GM12878 (cell line): Measurements from ENCODE around the gene MYH9.

Experiments
- CBX5 ChIP-seq: sonication (generic); IDR thresholded peaks from 2 replicates; pipeline ENCODE4 v1.6.1; 2016; ENCODE audit warnings: low read depth, moderate library complexity, mild to moderate bottlenecking, inconsistent platforms
- POLR2A ChIP-seq: IDR thresholded peaks from 2 replicates; pipeline ENCODE4 v1.6.1; 2011; ENCODE audit warnings: low read depth, mild to moderate bottlenecking, low read length
- TF ChIP-seq, protein P1 (sequence below), 3 experiments: IDR thresholded peaks in 2 of 3; conservative IDR thresholded peaks in 1 of 3; 2 replicates each; pipeline ENCODE4 v1.5.1; 2011; ENCODE audit warnings: low read depth in 3 of 3, low read length in 3 of 3, mild to moderate bottlenecking in 3 of 3, control low read depth in 2 of 3, moderate library complexity in 2 of 3, inconsistent platforms in 1 of 3, mixed read lengths in 1 of 3; ENCODE audit not compliant: control insufficient read depth in 2 of 3, insufficient read depth in 1 of 3; ENCODE audit errors: extremely low read depth in 1 of 3
- TF ChIP-seq, protein P2 (sequence below): fragments of 450-650 bp; IDR thresholded peaks from 2 replicates; pipeline ENCODE4 v1.6.1; 2017; ENCODE audit warnings: low read depth, mild to moderate bottlenecking, moderate library complexity

DNA sequence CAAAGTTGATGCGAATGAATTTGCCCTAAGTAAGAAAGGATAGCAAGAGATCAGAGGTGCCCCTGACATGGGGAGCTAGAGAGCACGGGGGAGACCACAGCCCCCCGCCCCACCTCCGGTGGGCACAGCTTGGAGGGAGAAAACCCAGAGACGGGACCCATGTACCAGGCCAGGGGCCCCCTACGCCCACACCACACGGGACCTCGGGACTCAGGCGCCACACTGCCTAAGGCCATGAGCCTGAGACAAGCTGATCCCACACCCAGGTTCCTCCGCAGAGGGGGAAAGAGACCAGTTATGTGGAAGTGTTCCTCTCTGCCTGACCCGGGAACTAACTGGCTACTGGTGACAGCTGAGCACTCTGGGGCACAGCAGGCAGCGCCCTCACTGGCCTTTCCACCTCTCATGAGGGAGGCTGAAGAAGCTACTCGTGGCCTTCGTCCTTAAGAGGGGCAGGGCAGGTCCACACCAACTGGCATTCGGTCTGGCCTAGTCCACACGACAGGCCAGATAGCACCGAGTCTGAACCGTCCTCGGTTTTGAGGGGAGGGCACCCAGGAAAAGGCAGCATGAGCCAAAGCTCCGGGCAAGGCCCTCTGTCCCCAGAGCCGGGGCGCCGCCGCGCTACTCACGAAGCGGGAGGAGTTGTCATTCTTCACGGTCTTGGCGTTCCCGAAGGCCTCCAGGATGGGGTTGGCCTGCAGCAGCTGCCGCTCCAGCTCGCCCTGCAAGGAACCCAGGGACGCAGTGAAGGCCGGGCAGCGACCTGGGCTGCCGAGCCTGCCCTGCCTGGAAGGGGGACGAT, 65.8 kb downstream of the MYH9 start:
- peak; percentile 59; the same call in 1 of the 2 replicates for TF ChIP-seq POLR2A
- no peak for TF ChIP-seq CBX5
- TF ChIP-seq, protein P1, sequence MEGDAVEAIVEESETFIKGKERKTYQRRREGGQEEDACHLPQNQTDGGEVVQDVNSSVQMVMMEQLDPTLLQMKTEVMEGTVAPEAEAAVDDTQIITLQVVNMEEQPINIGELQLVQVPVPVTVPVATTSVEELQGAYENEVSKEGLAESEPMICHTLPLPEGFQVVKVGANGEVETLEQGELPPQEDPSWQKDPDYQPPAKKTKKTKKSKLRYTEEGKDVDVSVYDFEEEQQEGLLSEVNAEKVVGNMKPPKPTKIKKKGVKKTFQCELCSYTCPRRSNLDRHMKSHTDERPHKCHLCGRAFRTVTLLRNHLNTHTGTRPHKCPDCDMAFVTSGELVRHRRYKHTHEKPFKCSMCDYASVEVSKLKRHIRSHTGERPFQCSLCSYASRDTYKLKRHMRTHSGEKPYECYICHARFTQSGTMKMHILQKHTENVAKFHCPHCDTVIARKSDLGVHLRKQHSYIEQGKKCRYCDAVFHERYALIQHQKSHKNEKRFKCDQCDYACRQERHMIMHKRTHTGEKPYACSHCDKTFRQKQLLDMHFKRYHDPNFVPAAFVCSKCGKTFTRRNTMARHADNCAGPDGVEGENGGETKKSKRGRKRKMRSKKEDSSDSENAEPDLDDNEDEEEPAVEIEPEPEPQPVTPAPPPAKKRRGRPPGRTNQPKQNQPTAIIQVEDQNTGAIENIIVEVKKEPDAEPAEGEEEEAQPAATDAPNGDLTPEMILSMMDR (IDR thresholded peaks at IDR 0.05 in 2 of 3, conservative IDR thresholded peaks at IDR 0.05 in 1 of 3; ENCODE audit: control insufficient read depth in 2 of 3, extremely low read depth in 1 of 3, insufficient read depth in 1 of 3, low read depth in 3 of 3, low read length in 3 of 3): no peak
- TF ChIP-seq, protein P2, sequence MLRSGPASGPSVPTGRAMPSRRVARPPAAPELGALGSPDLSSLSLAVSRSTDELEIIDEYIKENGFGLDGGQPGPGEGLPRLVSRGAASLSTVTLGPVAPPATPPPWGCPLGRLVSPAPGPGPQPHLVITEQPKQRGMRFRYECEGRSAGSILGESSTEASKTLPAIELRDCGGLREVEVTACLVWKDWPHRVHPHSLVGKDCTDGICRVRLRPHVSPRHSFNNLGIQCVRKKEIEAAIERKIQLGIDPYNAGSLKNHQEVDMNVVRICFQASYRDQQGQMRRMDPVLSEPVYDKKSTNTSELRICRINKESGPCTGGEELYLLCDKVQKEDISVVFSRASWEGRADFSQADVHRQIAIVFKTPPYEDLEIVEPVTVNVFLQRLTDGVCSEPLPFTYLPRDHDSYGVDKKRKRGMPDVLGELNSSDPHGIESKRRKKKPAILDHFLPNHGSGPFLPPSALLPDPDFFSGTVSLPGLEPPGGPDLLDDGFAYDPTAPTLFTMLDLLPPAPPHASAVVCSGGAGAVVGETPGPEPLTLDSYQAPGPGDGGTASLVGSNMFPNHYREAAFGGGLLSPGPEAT: no peak
